ENCODE measurements around the gene ADCY5. TPM values are rescaled to one million over a fixed set of nuclear protein-coding genes. Genes with fewer than 3 reads are reported as not detected.

The ADCY5 gene
- total RNA-seq, 1 donor from 2014 or later: 3.8 TPM

DNA sequence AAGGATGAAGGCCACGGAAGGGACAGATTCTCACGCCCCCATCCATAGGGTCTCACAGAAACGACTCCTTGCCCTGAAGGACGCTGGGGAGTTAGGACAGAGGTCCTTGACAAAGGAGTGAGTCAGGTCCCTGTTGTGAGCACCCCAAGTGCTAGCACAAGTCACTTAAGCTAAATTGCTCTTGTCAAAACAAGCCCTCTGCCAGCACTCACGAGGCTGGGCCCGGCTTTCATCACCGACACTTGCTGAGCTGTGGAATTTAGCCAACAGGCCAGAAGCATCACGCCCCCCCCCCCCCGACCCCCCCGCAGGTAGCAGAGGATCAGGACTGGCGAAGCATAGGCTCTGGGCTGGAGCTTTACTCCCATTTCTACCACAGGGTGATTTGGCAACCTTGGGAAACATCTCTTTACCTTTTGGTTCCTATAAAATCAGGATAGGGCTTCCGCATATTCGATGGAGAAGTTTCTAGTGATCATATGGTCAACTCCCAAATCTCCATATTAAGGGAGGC, 75.4 kb downstream of the ADCY5 start:
- no peak for ATAC-seq
- DNase-seq (ENCODE audit: low spot score): no peak

DNA sequence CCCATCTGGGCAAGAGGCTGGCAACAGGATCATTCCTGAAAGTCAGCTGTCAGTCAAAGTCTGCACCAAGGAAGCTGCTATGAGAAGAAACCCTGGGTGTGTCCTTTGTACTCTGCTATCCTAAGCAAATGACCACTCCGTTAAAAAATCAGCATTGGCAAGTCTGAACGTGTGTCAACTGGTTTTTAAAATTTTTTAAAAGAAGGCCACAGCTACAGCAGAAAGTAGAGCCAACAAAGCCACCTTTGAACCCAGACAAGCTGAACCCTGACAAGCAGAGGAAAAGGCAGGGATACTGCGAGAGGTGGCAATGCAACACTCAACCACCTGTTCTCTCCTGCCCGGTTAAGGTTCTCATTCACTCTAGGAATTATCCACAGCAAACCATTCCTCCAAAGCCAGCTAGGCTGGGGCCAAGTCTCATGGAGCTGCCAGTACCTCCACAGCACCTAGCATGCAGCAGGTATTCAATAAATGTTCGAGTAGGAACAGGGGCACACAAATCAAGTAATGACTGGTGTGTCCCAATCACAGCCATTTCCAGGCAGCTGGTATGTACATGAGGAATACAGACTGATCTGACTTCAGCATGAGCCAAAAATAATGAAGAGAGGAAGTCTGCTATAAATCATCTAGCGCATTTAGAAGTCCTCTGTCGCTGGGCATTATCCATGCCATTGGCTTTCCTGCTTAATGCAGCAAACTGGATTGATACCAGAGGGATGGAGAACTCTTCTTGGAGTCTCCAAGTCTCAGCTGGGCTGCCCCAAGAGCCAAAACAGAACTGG, 76.0 kb downstream of the ADCY5 start:
- no peak for DNase-seq (ENCODE audit: low spot score)

GRCh38 chr3:123371859-123372685, 76.8 kb downstream of the ADCY5 start:
- no peak for DNase-seq (ENCODE audit: low spot score)
- ATAC-seq: no peak

More for the DNA sequence above, 76.0 kb downstream of the ADCY5 start:
- peak; percentile 77 for ATAC-seq

DNA sequence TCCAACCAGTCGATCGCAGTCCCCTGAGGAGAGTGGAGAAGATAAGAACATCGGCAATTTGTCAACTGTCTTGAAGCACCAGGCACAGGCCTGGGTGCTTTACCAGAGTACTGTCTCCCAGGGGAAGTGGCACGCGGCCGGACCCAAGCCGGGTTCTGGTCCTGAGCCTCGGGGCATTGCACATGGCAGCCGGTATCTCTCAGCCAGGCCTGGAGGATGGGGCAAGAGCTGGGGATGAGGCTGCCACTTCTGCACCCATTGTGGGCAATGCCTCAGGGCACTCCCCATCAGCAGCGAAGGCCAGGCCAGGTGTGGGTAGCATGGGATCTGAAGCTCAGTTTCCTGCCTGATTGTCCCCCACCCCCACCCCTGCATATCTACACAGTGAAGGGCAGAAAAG, 77.5 kb downstream of the ADCY5 start:
- ATAC-seq (no peak), DNase-seq (ENCODE audit: low spot score) (no peak)

DNA sequence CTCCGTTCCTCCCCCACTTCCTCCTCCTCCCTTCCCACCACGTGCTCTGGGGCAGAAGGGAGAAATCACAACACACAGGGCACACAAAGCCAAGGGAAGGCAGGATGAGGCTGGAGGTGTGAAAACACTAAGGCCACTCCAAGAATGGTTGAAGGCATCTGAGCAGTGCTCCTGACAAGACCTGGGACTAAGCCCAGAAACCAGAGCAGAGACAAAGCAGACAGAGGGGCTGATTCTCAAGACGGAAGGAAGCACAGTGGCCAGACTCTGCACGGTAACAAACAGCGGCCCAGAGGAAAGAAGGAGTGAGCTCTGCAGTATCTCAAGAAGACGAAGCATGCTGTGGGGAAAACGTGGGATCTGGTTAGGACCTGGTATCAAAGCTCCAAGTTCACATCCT, 78.1 kb downstream of the ADCY5 start:
- ATAC-seq: no peak
- DNase-seq (ENCODE audit: low spot score): no peak

DNA sequence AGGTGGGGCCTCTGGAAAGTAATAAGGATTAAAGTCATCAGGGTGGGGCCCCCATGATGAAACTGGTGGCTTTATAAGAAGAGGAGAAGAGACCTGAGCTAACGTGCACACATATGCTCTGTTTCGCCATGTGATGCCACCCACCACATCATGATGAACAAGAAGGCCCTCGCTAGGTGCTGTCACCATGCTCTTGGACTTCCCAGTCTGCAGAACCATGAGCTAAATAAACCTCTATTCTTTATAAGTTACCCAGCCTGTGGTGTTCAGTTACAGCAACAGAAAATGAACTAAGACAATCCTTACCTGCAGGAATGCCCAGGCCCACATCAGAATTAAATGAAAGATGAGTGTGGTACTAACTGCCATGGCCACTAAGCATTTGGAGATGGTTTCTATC, 79.8 kb downstream of the ADCY5 start:
- no peak for DNase-seq (ENCODE audit: low spot score)
- ATAC-seq: no peak

DNA sequence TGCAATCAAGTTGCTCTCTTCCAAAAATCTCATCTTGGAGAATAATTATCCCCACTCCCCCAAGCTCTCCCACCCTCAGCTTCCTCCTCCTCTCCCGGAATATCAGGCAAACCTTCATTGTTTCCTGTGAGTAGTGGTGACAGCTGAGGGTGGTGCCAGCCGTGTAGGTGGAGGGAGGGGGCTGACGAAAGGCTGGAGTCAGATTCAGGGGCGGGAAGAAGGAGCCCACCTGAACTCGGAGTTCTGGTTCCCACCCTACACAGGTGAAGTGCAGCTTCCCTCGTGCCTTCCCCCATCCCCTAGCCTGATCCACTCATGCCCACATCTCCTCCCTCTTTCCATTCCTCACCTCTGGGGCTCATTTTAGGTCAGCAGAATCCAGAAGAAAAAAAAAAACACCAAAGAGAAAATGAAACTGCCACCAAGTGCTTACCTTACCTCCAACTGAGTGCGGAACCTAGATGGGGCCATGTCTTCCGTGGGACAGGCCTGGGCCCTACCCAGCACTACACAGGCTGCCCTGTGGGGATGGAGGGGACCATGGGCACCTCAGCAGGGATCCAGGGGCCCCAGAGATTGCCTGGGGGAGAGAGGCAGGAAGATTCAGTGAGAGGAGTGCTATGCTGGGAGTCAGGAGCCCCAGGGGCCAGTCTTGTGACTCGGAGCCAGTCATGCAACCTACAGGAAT, 81.3 kb downstream of the ADCY5 start:
- no peak for ATAC-seq
- no peak for DNase-seq (ENCODE audit: low spot score)

GRCh38 chr3:123365450-123366143, 83.3 kb downstream of the ADCY5 start:
- DNase-seq (ENCODE audit: low spot score): no peak
- peak; percentile 74 for ATAC-seq

- DNase-seq (ENCODE audit: low spot score) (no peak), ATAC-seq (no peak)
Observed at GRCh38 chr3:123361071-123361470, 87.8 kb downstream of the ADCY5 start.

- no peak for DNase-seq (ENCODE audit: low spot score)
Observed at GRCh38 chr3:123357275-123357674, 91.6 kb downstream of the ADCY5 start.

DNA sequence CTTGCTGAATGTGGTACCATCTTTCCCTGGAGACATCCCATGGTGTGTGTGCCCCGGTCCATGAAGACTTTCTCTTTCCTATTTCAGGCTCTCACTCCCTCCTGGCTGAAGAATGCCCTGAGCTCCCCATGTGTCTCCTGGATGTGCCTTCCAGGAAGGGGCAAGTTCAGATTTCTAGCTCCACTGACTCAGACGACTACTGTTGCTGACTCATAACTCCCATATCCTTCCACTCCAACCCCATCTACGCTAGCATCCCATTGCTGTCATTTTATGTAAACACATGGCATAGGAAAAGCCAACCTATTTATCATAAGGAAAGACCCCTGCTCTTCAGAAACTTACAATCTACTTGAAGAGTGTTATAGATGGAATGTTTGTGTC, 95.0 kb downstream of the ADCY5 start:
- no peak for DNase-seq (ENCODE audit: low spot score)
- ATAC-seq: no peak

More at GRCh38 chr3:123357275-123357674, 91.6 kb downstream of the ADCY5 start:
- no peak for ATAC-seq

DNA sequence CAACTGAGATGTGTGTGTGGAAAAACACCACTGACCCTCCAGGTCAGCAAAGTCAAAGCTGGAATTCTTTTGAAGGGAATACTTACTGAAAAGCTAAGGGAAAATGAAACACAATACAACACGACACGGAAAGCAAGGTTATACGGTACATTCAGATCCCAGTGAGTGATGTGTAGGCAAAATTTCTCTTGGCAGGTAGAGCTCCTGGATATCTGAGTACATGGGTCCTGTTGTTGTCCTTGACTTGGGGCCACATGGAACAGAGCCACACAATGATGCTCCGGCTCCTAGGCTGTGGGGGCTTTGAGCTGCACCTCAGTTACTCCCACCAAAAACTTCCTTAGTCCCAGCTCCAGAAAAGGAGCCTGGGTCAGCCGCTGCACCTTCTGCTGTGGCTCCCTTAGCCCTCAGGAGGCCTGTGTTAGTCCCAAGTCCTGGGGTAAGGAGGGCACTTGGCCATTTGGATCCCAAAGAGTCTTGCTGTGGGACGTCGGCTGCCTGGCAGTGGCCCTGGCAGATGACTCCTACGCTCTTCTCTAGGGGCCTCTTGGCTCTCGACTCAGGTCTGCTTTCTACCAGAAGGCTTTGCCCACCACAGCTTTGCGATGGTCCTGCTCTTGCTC, 95.6 kb downstream of the ADCY5 start:
- ATAC-seq: no peak
- DNase-seq (ENCODE audit: low spot score): no peak

GRCh38 chr3:123352134-123352554, 96.7 kb downstream of the ADCY5 start:
- ATAC-seq (peak; percentile 39), DNase-seq (ENCODE audit: low spot score) (no peak)

- ATAC-seq: no peak
- DNase-seq (ENCODE audit: low spot score): no peak
Observed at GRCh38 chr3:123351501-123351900, 97.4 kb downstream of the ADCY5 start.

DNA sequence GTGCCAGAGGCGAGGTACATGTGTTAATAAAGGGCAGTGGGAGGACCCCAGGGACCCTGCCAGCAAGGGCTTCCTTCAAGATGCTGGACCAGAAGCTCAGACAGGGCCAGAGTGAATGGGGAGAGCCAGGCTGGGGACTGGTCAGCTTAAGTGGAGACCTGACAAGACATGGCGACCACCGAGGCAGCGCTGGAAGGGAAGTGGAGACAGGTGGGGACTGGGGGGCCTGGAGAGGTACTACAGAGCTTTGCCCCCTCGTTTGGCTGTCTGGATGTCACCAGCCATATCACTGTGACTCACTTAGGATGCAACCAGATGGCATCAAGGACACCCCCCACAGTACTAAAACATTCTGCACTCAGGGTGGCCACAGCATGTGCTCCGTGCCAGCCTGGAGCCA, 97.9 kb downstream of the ADCY5 start:
- no peak for ATAC-seq
- no peak for DNase-seq (ENCODE audit: low spot score)

DNA sequence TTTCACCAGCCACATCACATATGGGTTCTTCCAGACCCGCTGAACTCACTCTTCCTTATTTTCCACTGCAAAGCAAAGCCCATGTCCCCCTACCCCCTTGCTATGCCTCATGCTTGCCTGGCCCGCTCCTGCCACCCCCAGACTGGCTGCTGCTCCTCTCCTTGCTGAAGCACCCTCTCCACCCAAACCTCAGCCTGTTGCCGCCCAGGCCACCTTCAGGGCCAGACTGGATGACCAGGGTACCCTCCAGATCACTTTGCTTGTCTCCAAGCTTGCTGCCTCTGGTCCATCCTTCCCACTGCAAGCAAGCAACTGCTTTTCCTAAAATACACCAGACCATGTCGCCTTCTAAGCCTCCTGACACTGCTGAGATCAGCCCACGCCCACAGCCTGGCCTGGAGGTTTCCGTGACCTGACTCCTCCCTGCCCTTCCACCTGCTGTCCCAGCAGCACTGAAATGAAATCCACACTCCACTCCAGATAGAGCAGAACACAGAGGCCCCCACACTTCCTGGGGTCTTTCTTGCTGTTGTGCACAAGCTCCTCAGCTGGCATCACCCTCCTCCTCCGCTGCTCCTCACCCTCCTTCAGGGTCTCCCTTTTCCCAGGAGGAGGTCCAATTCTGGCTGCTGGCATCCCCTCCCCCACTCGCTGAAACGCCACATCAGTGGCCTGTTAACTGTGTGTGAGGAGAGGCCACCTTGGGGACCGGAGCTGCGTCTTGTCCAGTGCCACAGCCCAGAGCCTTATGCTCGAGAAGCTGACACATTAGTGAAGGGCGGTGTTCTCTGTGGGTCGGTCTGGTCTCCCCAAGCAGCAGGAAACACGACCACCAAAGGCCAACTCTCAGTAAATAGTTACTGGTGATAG, 99.1 kb downstream of the ADCY5 start:
- DNase-seq (ENCODE audit: low spot score): no peak
- no peak for ATAC-seq

GRCh38 chr3:123349201-123349535, 99.7 kb downstream of the ADCY5 start:
- DNase-seq (ENCODE audit: low spot score): no peak
- no peak for ATAC-seq

DNA sequence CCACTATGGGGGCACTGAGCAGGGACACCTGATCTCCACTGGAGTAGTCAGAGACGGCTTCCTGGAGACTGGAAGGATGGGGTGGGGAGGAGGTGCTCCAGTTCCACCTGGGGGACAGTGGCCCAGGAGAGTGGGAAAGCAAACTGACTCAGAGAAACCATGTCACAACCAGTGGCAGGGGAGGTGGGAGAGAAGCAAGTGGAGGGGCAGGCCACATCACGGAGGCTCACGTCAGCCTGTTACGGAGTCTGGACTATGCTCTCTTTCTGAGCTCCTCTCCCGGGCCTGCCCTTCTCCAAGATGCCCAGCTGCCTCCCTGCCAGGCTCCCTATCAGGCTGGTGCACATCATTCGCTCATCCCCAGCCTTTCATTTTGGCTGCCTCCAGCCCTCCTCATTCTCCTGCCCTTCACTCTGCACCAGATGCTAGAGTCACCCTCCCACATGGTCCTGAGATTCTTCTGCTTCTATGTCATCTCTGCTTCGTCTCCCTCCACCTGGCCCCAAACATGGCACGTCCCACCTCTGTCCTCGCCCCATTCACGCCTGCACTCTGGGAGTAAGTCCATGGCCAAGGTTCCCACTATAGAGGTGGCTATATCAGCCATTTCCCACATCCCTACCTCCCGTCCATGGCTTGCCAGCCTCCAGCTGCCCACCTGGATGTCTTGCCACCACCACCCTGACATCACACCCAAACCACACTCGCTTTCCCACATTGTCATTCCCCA, 100.3 kb downstream of the ADCY5 start:
- DNase-seq (ENCODE audit: low spot score) (no peak), ATAC-seq (no peak)

Measured in left lobe of liver (tissue), 2 donors.